K562 (cell line): Measurements from ENCODE around the gene PPIP5K2. TPM values are rescaled to one million over a fixed set of nuclear protein-coding genes. Genes with fewer than 3 reads are reported as not detected.

Source experiments
- BDP1 ChIP-seq: IDR thresholded peaks from 3 replicates; pipeline ENCODE4 v1.6.1; 2011; ENCODE audit not compliant: insufficient read length, insufficient read depth
- BHLHE40 ChIP-seq: IDR thresholded peaks from 2 replicates; pipeline ENCODE4 v1.6.1; 2011; ENCODE audit warnings: low read length, improper control_type of control experiment
- BRD9 ChIP-seq: fragments of 450-650 bp; IDR thresholded peaks from 2 replicates; pipeline ENCODE4 v1.6.1; 2018; ENCODE audit warnings: low read depth; ENCODE audit not compliant: partially characterized antibody
- CBX2 ChIP-seq: fragments of 200-600 bp; sonication (generic); IDR thresholded peaks from one replicate; pipeline ENCODE4 v1.6.1; 2012; ENCODE audit warnings: mild to moderate bottlenecking, low read length, inconsistent platforms; ENCODE audit not compliant: insufficient read depth, poor library complexity, severe bottlenecking
- DPF2 ChIP-seq: fragments of 450-650 bp; IDR thresholded peaks from 2 replicates; pipeline ENCODE4 v1.6.1; 2016
- E2F3 ChIP-seq: fragments of 250-450 bp; sonication (Bioruptor Pico); IDR thresholded peaks from 2 replicates; pipeline ENCODE4 v1.4.0; 2020; ENCODE audit warnings: mild to moderate bottlenecking
- E4F1 ChIP-seq: fragments of 250-450 bp; sonication (Bioruptor Pico); IDR thresholded peaks from 2 replicates; pipeline ENCODE4 v1.5.0; 2021; ENCODE audit warnings: mild to moderate bottlenecking, borderline replicate concordance
- EZH2 ChIP-seq: IDR thresholded peaks from 2 replicates; pipeline ENCODE4 v1.6.1; 2012; ENCODE audit warnings: low read depth, mild to moderate bottlenecking, inconsistent platforms, low read length, borderline replicate concordance
- HEY1 ChIP-seq: fragments of 250-450 bp; sonication (Bioruptor Pico); IDR thresholded peaks from 2 replicates; pipeline ENCODE4 v1.5.0; 2020; ENCODE audit warnings: mild to moderate bottlenecking, moderate library complexity, borderline replicate concordance
- MAFK ChIP-seq: IDR thresholded peaks from 2 replicates; pipeline ENCODE4 v1.6.1; 2011; ENCODE audit warnings: low read length, improper control_type of control experiment
- NFATC3 ChIP-seq: fragments of 450-650 bp; IDR thresholded peaks from 2 replicates; pipeline ENCODE4 v1.6.1; 2017; ENCODE audit warnings: mild to moderate bottlenecking
- NFIC ChIP-seq: fragments of 450-650 bp; IDR thresholded peaks from 2 replicates; pipeline ENCODE4 v1.6.1; 2017; ENCODE audit warnings: mild to moderate bottlenecking, inconsistent platforms
- NR2C2 ChIP-seq, 2 experiments: fragments of 200-800 bp in 1 of 2; sonication (Bioruptor generic) in 1 of 2; sonication (generic) in 1 of 2; formaldehyde crosslinking in 1 of 2; IDR thresholded peaks; 2 replicates each; pipeline versions ENCODE4 v1.6.1 to v1.8.0; 2016 to 2022; ENCODE audit warnings: mild to moderate bottlenecking in 1 of 2, missing compliant biosample characterization in 1 of 2, missing genetic modification characterization in 1 of 2, missing genetic modification reagents in 1 of 2
- POLR3G ChIP-seq: IDR thresholded peaks from 2 replicates; pipeline ENCODE4 v1.6.1; 2011; ENCODE audit not compliant: insufficient read length, insufficient replicate concordance; ENCODE audit errors: extremely low read depth
- SMC3 ChIP-seq: conservative IDR thresholded peaks from 2 replicates; pipeline ENCODE4 v1.6.1; 2011; ENCODE audit warnings: low read depth, low read length, improper control_type of control experiment; ENCODE audit not compliant: insufficient read depth
- SP1 ChIP-seq: sonication (generic); formaldehyde crosslinking; IDR thresholded peaks from 2 replicates; pipeline ENCODE4 v1.8.1; 2022; ENCODE audit warnings: mild to moderate bottlenecking, missing genetic modification reagents
- TAL1 ChIP-seq: fragments of 450-650 bp; IDR thresholded peaks from 2 replicates; pipeline ENCODE4 v1.6.1; 2016; ENCODE audit warnings: mild to moderate bottlenecking
- ZC3H4 ChIP-seq: sonication (generic); formaldehyde crosslinking; IDR thresholded peaks from 2 replicates; pipeline ENCODE4 v1.9.0; 2021; ENCODE audit warnings: missing genetic modification reagents, borderline replicate concordance
- ZFP1 ChIP-seq: fragments of 450-650 bp; formaldehyde crosslinking; IDR thresholded peaks from 2 replicates; pipeline ENCODE4 v1.4.0; 2020; ENCODE audit warnings: mild to moderate bottlenecking, mixed read lengths
- ZNF436 ChIP-seq: fragments of 250-450, 450-650 bp; sonication (Bioruptor Pico); formaldehyde crosslinking; IDR thresholded peaks from 2 replicates; pipeline ENCODE4 v1.7.0; 2020; ENCODE audit warnings: mild to moderate bottlenecking
- polyA plus RNA-seq, 8 experiments: library from polyadenylated mRNA; depleted of rRNA in 4 of 8; stranded (reverse) in 5 of 8; unstranded in 3 of 8; fragments of >200 nt; fragmentation: Nextera tagmentation in 2 of 8; fragmentation: Illumina TruSeq in 1 of 8; extraction: Ambion mirVana in 2 of 8; extraction: Trizol in 1 of 8; gene quantifications; 2 replicates each; pipeline versions ENCODE4 v1.2.1 to v1.2.3, GENCODE V29; 2011 to 2014; ENCODE audit warnings: inconsistent platforms in 1 of 8, missing spikeins in 1 of 8
- total RNA-seq, 7 experiments: library from RNA; depleted of rRNA in 6 of 7; stranded (reverse); fragments of >200 nt in 6 of 7; fragmentation: Illumina TruSeq in 2 of 7; extraction: Trizol in 2 of 7; gene quantifications; 2 replicates each; pipeline versions ENCODE4 v1.2.1 to v1.2.3, GENCODE V29; 2011 to 2021; ENCODE audit warnings: low replicate concordance in 1 of 7
- TF ChIP-seq, protein P1 (sequence below): fragments of 450-650 bp; conservative IDR thresholded peaks from 2 replicates; pipeline ENCODE4 v1.6.1; 2016; ENCODE audit warnings: missing genetic modification characterization, low read depth, mild to moderate bottlenecking, control low read depth, missing compliant biosample characterization
- TF ChIP-seq, protein P2 (sequence below), 3 experiments: IDR thresholded peaks in 2 of 3; conservative IDR thresholded peaks in 1 of 3; 2 replicates each; pipeline ENCODE4 v1.5.1; 2011 to 2012; ENCODE audit warnings: low read length in 3 of 3, mild to moderate bottlenecking in 3 of 3, control low read depth in 2 of 3, improper control_type of control experiment in 1 of 3, inconsistent platforms in 1 of 3, low read depth in 1 of 3, mixed read lengths in 1 of 3, moderate library complexity in 1 of 3; ENCODE audit not compliant: insufficient read depth in 2 of 3

The PPIP5K2 gene
- total and polyA plus RNA-seq, 9 of the 15 experiments (the other 6 are each of a cell fraction or from before 2014, with no cell fraction given): 39.4 to 150 (median 99.1) TPM

GRCh38 chr5:103258957-103259704 lies 139.0 kb downstream of the PPIP5K2 start (continued):
- TF ChIP-seq E4F1: no peak
- TF ChIP-seq, protein P1, sequence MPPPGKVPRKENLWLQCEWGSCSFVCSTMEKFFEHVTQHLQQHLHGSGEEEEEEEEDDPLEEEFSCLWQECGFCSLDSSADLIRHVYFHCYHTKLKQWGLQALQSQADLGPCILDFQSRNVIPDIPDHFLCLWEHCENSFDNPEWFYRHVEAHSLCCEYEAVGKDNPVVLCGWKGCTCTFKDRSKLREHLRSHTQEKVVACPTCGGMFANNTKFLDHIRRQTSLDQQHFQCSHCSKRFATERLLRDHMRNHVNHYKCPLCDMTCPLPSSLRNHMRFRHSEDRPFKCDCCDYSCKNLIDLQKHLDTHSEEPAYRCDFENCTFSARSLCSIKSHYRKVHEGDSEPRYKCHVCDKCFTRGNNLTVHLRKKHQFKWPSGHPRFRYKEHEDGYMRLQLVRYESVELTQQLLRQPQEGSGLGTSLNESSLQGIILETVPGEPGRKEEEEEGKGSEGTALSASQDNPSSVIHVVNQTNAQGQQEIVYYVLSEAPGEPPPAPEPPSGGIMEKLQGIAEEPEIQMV (tag): no peak
- 0 out of 2 replicates have a peak, but pooled peaks have one; percentile 38 for TF ChIP-seq ZC3H4 (CRISPR knock-in tag)
- TF ChIP-seq NFIC: peak; percentile 92
- no peak for TF ChIP-seq MAFK
- no peak for TF ChIP-seq NFATC3
- TF ChIP-seq ZNF436 (CRISPR knock-in tag): no peak
- TF ChIP-seq NR2C2 (CRISPR knock-in tag; IDR thresholded peaks at IDR 0.05): no peak
- no peak; the same call in 1 of the 2 replicates for TF ChIP-seq NR2C2 (tag; IDR thresholded peaks at IDR 0.05)
- TF ChIP-seq, protein P2, sequence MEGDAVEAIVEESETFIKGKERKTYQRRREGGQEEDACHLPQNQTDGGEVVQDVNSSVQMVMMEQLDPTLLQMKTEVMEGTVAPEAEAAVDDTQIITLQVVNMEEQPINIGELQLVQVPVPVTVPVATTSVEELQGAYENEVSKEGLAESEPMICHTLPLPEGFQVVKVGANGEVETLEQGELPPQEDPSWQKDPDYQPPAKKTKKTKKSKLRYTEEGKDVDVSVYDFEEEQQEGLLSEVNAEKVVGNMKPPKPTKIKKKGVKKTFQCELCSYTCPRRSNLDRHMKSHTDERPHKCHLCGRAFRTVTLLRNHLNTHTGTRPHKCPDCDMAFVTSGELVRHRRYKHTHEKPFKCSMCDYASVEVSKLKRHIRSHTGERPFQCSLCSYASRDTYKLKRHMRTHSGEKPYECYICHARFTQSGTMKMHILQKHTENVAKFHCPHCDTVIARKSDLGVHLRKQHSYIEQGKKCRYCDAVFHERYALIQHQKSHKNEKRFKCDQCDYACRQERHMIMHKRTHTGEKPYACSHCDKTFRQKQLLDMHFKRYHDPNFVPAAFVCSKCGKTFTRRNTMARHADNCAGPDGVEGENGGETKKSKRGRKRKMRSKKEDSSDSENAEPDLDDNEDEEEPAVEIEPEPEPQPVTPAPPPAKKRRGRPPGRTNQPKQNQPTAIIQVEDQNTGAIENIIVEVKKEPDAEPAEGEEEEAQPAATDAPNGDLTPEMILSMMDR (IDR thresholded peaks at IDR 0.05 in 2 of 3, conservative IDR thresholded peaks at IDR 0.05 in 1 of 3; ENCODE audit: insufficient read depth in 2 of 3, low read depth in 1 of 3, low read length in 3 of 3): 0 out of 6 replicates have a peak, but pooled peaks of 1 of the 3 experiments have one; percentile 0
- TF ChIP-seq BDP1: no peak
- TF ChIP-seq SP1: 0 out of 2 replicates have a peak, but pooled peaks have one; percentile 12
- TF ChIP-seq TAL1: peak; percentile 8; the same call in 1 of the 2 replicates
- no peak for TF ChIP-seq CBX2
- TF ChIP-seq BHLHE40: peak; percentile 63; the same call in 1 of the 2 replicates
- TF ChIP-seq BRD9: no peak
- no peak for TF ChIP-seq SMC3
- TF ChIP-seq DPF2: no peak
- no peak for TF ChIP-seq E2F3 (CRISPR knock-in tag)
- TF ChIP-seq ZFP1 (CRISPR knock-in tag): no peak
- TF ChIP-seq EZH2: no peak
- no peak for TF ChIP-seq HEY1 (CRISPR knock-in tag)
- no peak for TF ChIP-seq POLR3G
